GM23248 (cell line): ENCODE data around the gene TET3. TPM values are rescaled to one million over a fixed set of nuclear protein-coding genes. Genes with fewer than 3 reads are reported as not detected.

Experiments used
- DNase-seq: peaks from one replicate; pipeline ENCODE4 v3.0.0-alpha.2; 2015
- H2AFZ ChIP-seq: fragments of 200-600 bp; sonication (generic); 2 replicates; pipeline ENCODE4 v1.6.1; 2016; ENCODE audit warnings: antibody characterized with exemption
- H3F3A ChIP-seq: fragments of 200-600 bp; sonication (generic); 2 replicates; pipeline ENCODE4 v1.6.1; 2016; ENCODE audit warnings: mild to moderate bottlenecking, antibody characterized with exemption, mixed run types; ENCODE audit not compliant: insufficient read depth
- H3K27ac ChIP-seq: fragments of 200-600 bp; sonication (generic); 2 replicates; pipeline ENCODE4 v1.5.1; 2016; ENCODE audit warnings: mild to moderate bottlenecking
- H3K27me3 ChIP-seq: fragments of 200-600 bp; sonication (generic); replicated peaks from 2 replicates; pipeline ENCODE4 v1.6.1; 2016; ENCODE audit warnings: mild to moderate bottlenecking; ENCODE audit not compliant: insufficient read depth
- H3K36me3 ChIP-seq: fragments of 200-600 bp; sonication (generic); 2 replicates; pipeline ENCODE4 v1.6.1; 2016; ENCODE audit warnings: low read depth, mild to moderate bottlenecking
- H3K4me1 ChIP-seq: fragments of 200-600 bp; sonication (generic); 2 replicates; pipeline ENCODE4 v1.6.1; 2016; ENCODE audit warnings: mild to moderate bottlenecking; ENCODE audit not compliant: insufficient read depth
- H3K4me2 ChIP-seq: fragments of 200-600 bp; sonication (generic); one replicate; pipeline ENCODE4 v1.6.1; 2016; ENCODE audit warnings: mild to moderate bottlenecking; ENCODE audit not compliant: unreplicated experiment
- H3K4me3 ChIP-seq: fragments of 200-600 bp; sonication (generic); 2 replicates; pipeline ENCODE4 v1.5.1; 2016; ENCODE audit warnings: mild to moderate bottlenecking
- H3K79me2 ChIP-seq: fragments of 200-600 bp; sonication (generic); 2 replicates; pipeline ENCODE4 v1.6.1; 2016; ENCODE audit warnings: mild to moderate bottlenecking; ENCODE audit not compliant: insufficient read depth
- H3K9ac ChIP-seq: fragments of 200-600 bp; sonication (generic); 2 replicates; pipeline ENCODE4 v1.6.1; 2016; ENCODE audit warnings: mild to moderate bottlenecking
- H3K9me2 ChIP-seq: fragments of 200-600 bp; sonication (generic); 2 replicates; pipeline ENCODE4 v1.6.1; 2016; ENCODE audit warnings: mixed run types, mild to moderate bottlenecking, moderate library complexity; ENCODE audit not compliant: insufficient read depth
- H3K9me3 ChIP-seq: fragments of 200-600 bp; sonication (generic); one replicate; pipeline ENCODE4 v1.6.1; 2017; ENCODE audit warnings: low read depth
- H4K20me1 ChIP-seq: fragments of 200-600 bp; sonication (generic); 2 replicates; pipeline ENCODE4 v1.6.0; 2016; ENCODE audit not compliant: insufficient read depth
- EZH2 ChIP-seq: fragments of 200-600 bp; sonication (generic); IDR thresholded peaks from 2 replicates; pipeline ENCODE4 v1.6.1; 2018; ENCODE audit warnings: antibody characterized with exemption, mild to moderate bottlenecking; ENCODE audit not compliant: insufficient read depth, poor library complexity, severe bottlenecking
- EZH2phosphoT487 ChIP-seq: fragments of 200-600 bp; sonication (generic); IDR thresholded peaks from 2 replicates; pipeline ENCODE4 v1.6.1; 2018; ENCODE audit warnings: antibody characterized with exemption, moderate library complexity, mild to moderate bottlenecking, low read depth; ENCODE audit not compliant: insufficient read depth
- WGBS, 2 experiments: methylation state at CpG; one replicate each; pipeline ENCODE4 v1.1.6; 2015 to 2017; ENCODE audit warnings: low lambda C conversion rate in 2 of 2, low coverage in 1 of 2; ENCODE audit errors: missing lambda C conversion rate in 2 of 2; 5-methylcytosine and 5-hydroxymethylcytosine counted together
- in situ Hi-C: fragments of 300-500 bp; cut with MboI; formaldehyde crosslinking; loops from 2 replicates; pipeline ENCODE4 v1.15.0; 2020
- polyA plus RNA-seq: library from polyadenylated mRNA; unstranded; fragments of >200 nt; fragmentation: Nextera tagmentation; extraction: Ambion mirVana; gene quantifications from 2 replicates; pipeline ENCODE4 v1.2.1, GENCODE V29; 2016
- total RNA-seq: library from RNA; depleted of rRNA; stranded (reverse); fragments of >200 nt; shearing (Covaris generic); gene quantifications from 2 replicates; pipeline ENCODE4 v1.2.3, GENCODE V29; 2014

Gene TET3
- total and polyA plus RNA-seq, 2 experiments from 2014 or later = 1.3 to 4.3 TPM

- Histone ChIP-seq H4K20me1 (no peaks in the 10 kb centered on the region), H3K9me3 (no peaks in the 10 kb centered on the region), H3K27me3 (no peaks in the 10 kb centered on the region), H3K4me3 (no peak overlapping the region), H2AFZ (no peak overlapping the region), H3K36me3 (no peaks in the 10 kb centered on the region), H3K9me2 (no peaks in the 10 kb centered on the region), H3K4me1 (peaks cover 11% of the 10 kb centered on the region), H3K79me2 (no peaks in the 10 kb centered on the region), H3K9ac (no peak overlapping the region), H3K4me2 (no peak overlapping the region), H3F3A (no peaks in the 10 kb centered on the region), H3K27ac (no peak overlapping the region)
- in situ Hi-C loops = no loop called here
- TF ChIP-seq EZH2phosphoT487 = no peak
- TF ChIP-seq EZH2 = no peak
- 35 to 43% methylated on average over 3 of the region's 3 CpGs for WGBS, 2 experiments
- no peak for DNase-seq
Measured at GRCh38 chr2:73971722-73972121, 13.0 kb upstream of the TET3 start.

- in situ Hi-C loops = no loop called here
- H3F3A ChIP-seq = no peaks in the 10 kb centered on the region
- 74 to 79% methylated on average over 3 of the region's 3 CpGs for WGBS, 2 experiments
Measured at GRCh38 chr2:73972846-73973245, 11.9 kb upstream of the TET3 start.

GRCh38 chr2:73975731-73976130 is 9.0 kb upstream of the TET3 start:
- Histone ChIP-seq H3K27me3 (no peaks in the 10 kb centered on the region), H3K36me3 (no peaks in the 10 kb centered on the region), H3F3A (peaks cover 8% of the 10 kb centered on the region; the same call in 1 of the 2 replicates), H3K9me3 (no peaks in the 10 kb centered on the region), H3K4me2 (no peak overlapping the region), H3K9ac (no peak overlapping the region), H3K9me2 (no peaks in the 10 kb centered on the region), H3K4me3 (no peak overlapping the region), H3K27ac (no peak overlapping the region), H3K4me1 (peaks cover 22% of the 10 kb centered on the region), H2AFZ (no peak overlapping the region), H4K20me1 (no peaks in the 10 kb centered on the region), H3K79me2 (no peaks in the 10 kb centered on the region)
- no peak for DNase-seq
- in situ Hi-C loops = no loop called here
- 91 to 94% methylated on average over 3 of the region's 3 CpGs for WGBS, 2 experiments
- TF ChIP-seq EZH2 = no peak
- TF ChIP-seq EZH2phosphoT487 = no peak

More at GRCh38 chr2:73972846-73973245, 11.9 kb upstream of the TET3 start:
- Histone ChIP-seq H3K36me3 (no peaks in the 10 kb centered on the region), H3K27me3 (no peaks in the 10 kb centered on the region), H4K20me1 (no peaks in the 10 kb centered on the region), H3K4me1 (peaks cover 11% of the 10 kb centered on the region), H3K4me2 (no peak overlapping the region), H2AFZ (no peak overlapping the region), H3K4me3 (no peak overlapping the region), H3K9me2 (no peaks in the 10 kb centered on the region), H3K9me3 (no peaks in the 10 kb centered on the region), H3K9ac (no peak overlapping the region), H3K79me2 (no peaks in the 10 kb centered on the region), H3K27ac (no peak overlapping the region)
- TF ChIP-seq EZH2phosphoT487 (no peak), EZH2 (no peak)
- no peak for DNase-seq

GRCh38 chr2:73976803-73977202 is 7.9 kb upstream of the TET3 start:
- no peaks in the 10 kb centered on the region for H3K9me3 ChIP-seq
- 89 to 96% methylated on average over 1 of the region's 1 CpG for whole genome bisulfite sequencing, 2 experiments
- H3K36me3 ChIP-seq = no peaks in the 10 kb centered on the region
- no peaks in the 10 kb centered on the region for H3K79me2 ChIP-seq
- peaks cover 24% of the 10 kb centered on the region for H3K4me1 ChIP-seq
- H3K9me2 ChIP-seq = no peaks in the 10 kb centered on the region
- no peak overlapping the region for H3K9ac ChIP-seq
- in situ Hi-C loops = no loop called here
- H3K27me3 ChIP-seq = no peaks in the 10 kb centered on the region
- H3K4me2 ChIP-seq = no peak overlapping the region
- no peak overlapping the region for H3K27ac ChIP-seq
- TF ChIP-seq EZH2phosphoT487 = no peak
- no peak for TF ChIP-seq EZH2
- H2AFZ ChIP-seq = no peak overlapping the region
- H3K4me3 ChIP-seq = no peak overlapping the region
- no peak for DNase-seq
- no peaks in the 10 kb centered on the region for H4K20me1 ChIP-seq
- peaks cover 13% of the 10 kb centered on the region for H3F3A ChIP-seq

GRCh38 chr2:73977466-73977865 is 7.2 kb upstream of the TET3 start:
- Histone ChIP-seq H3K4me2 (no peak overlapping the region), H3F3A (peaks cover 17% of the 10 kb centered on the region), H3K79me2 (no peaks in the 10 kb centered on the region), H3K4me3 (no peak overlapping the region), H3K27ac (no peak overlapping the region), H3K36me3 (no peaks in the 10 kb centered on the region), H3K9ac (no peak overlapping the region), H3K9me3 (no peaks in the 10 kb centered on the region), H4K20me1 (no peaks in the 10 kb centered on the region), H2AFZ (no peak overlapping the region), H3K9me2 (no peaks in the 10 kb centered on the region), H3K4me1 (peaks cover 30% of the 10 kb centered on the region), H3K27me3 (no peaks in the 10 kb centered on the region)
- in situ Hi-C loops = no loop called here
- 97 to 98% methylated on average over 2 of the region's 2 CpGs for WGBS, 2 experiments
- no peak for DNase-seq
- TF ChIP-seq EZH2 = no peak
- no peak for TF ChIP-seq EZH2phosphoT487
